GM19099 (cell line): ENCODE data around the gene PGLYRP4.

Experiments used
- POLR2A ChIP-seq: IDR thresholded peaks from 3 replicates; pipeline ENCODE4 v1.6.1; 2011; ENCODE audit warnings: low read depth; ENCODE audit not compliant: insufficient read length; ENCODE audit errors: extremely low read depth

PGLYRP4 gene

GRCh38 chr1:153348511-153349362 lies at the start of gene PGLYRP4:
PGLYRP4 (minus strand) TSS chr1:153348841; CDS start chr1:153347932, 909 bp downstream.
- TF ChIP-seq POLR2A, result no peak

GRCh38 chr1:153397924-153398651 lies 49.4 kb upstream of the PGLYRP4 start:
- TF ChIP-seq POLR2A, result no peak

- no peak for TF ChIP-seq POLR2A
Observed at GRCh38 chr1:153397051-153397923, 48.6 kb upstream of the PGLYRP4 start.

GRCh38 chr1:153396461-153396860 lies 47.8 kb upstream of the PGLYRP4 start:
- TF ChIP-seq POLR2A, result no peak

- TF ChIP-seq POLR2A, result no peak
Observed at GRCh38 chr1:153395776-153396175, 47.1 kb upstream of the PGLYRP4 start.

- TF ChIP-seq POLR2A, result no peak
Observed at GRCh38 chr1:153395136-153395685, 46.6 kb upstream of the PGLYRP4 start.

DNA sequence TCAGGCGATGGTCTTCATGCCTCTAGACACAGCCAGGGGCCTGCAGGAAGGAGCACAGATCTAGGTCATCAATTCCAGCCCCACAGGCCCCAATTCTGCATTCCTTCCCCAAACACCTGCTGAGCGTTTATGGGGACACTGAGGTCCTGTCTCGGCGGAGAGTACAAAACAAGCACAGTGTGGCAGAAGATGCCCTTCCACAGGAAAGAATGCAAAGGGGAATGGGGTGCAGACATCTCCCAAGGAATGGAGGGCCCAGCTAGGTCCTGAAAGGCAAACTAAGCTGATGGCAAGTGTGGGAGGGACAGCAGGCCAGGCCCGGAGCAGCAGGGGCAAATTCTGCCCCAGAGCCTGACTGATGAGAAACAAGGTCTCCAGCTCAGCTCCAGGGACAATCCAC lies 45.8 kb upstream of the PGLYRP4 start:
- no peak for TF ChIP-seq POLR2A

- no peak for TF ChIP-seq POLR2A
Observed at GRCh38 chr1:153393926-153394325, 45.3 kb upstream of the PGLYRP4 start.

GRCh38 chr1:153392822-153393221 lies 44.2 kb upstream of the PGLYRP4 start:
- no peak for TF ChIP-seq POLR2A

GRCh38 chr1:153392258-153392657 lies 43.6 kb upstream of the PGLYRP4 start:
- no peak for TF ChIP-seq POLR2A

DNA sequence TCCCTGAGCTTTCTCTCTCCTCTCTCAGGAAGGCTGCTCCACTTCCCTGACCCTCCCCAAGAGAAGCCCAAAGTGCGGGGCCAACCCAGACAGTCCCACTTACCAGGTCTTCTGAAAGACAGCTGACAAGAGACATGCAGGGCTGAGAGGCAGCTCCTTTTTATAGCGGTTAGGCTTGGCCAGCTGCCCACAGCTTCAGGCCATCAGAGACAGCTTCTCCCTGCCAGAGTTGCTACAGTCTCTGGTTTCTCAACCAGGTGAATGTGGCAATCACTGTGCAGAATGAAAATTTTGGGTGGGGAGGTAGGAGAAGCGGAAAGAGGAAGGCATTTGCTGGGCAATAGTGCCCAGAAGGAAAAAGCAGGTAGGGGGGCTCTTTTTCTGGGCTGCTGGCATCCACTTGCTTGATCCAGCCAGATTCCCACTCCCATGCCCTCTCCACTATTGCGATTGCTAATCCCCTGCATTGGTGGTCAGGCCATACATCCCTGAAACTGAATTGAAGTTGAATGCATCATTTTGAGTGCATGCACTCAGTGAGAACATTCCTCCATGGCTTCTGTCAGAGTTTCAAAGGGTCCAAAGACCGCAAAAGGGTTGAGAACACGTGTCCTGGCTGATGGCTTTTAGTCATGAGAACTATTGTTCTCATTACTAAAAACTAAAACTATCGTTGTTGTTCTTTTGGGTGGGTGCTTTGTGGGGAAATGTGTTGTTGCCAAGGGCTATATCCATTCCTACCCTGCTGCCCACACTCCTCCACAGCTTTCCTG lies 42.5 kb upstream of the PGLYRP4 start, which contains the start of gene S100A8:
Gene S100A8, minus strand, starts transcription at position 136 of the 773 bp plus-strand sequence. CDS start 538 bp downstream, outside the sequence.
- TF ChIP-seq POLR2A, result no peak

GRCh38 chr1:153389973-153390879 lies 41.6 kb upstream of the PGLYRP4 start:
- TF ChIP-seq POLR2A, result no peak

- TF ChIP-seq POLR2A, result no peak
Observed at GRCh38 chr1:153389401-153389800, 40.8 kb upstream of the PGLYRP4 start.

GRCh38 chr1:153387785-153388184 lies 39.1 kb upstream of the PGLYRP4 start:
- TF ChIP-seq POLR2A, result no peak
